ENCODE data around the gene LIMCH1.

DNA sequence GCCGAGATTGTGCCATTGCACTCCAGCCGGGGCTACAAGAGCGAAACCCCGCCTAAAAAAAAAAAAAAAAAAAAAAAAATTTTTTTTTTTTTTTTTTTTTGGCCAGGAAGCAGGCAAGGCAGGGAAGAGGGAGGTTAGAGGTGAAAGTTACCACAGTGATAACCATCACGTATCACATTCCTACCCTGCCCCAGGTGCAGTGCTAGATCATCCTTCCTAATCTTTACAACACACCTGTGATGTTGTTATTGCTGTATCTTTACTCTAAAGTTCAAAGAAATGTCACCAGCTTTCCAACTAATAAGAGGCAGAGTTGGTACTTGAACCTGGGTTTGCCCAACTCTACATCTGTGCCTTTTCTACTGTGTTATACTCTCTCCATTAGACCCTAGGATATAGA is 7.2 kb upstream of the LIMCH1 start:
- TF ChIP-seq, protein P1, sequence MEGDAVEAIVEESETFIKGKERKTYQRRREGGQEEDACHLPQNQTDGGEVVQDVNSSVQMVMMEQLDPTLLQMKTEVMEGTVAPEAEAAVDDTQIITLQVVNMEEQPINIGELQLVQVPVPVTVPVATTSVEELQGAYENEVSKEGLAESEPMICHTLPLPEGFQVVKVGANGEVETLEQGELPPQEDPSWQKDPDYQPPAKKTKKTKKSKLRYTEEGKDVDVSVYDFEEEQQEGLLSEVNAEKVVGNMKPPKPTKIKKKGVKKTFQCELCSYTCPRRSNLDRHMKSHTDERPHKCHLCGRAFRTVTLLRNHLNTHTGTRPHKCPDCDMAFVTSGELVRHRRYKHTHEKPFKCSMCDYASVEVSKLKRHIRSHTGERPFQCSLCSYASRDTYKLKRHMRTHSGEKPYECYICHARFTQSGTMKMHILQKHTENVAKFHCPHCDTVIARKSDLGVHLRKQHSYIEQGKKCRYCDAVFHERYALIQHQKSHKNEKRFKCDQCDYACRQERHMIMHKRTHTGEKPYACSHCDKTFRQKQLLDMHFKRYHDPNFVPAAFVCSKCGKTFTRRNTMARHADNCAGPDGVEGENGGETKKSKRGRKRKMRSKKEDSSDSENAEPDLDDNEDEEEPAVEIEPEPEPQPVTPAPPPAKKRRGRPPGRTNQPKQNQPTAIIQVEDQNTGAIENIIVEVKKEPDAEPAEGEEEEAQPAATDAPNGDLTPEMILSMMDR (IDR thresholded peaks at IDR 0.05) = no peak
- TF ChIP-seq POLR2A (IDR thresholded peaks at IDR 0.05) = no peak

All from adrenal gland (tissue), 5 donors.